Stimulated activated naive CD8-positive, alpha-beta T cell treated with anti-CD3 and anti-CD28 coated beads, Interleukin-15, Interleukin-2, amounts not matched to agents 100 U/mL and 50 U/mL, for 24 hours (primary cell): ENCODE measurements around the gene DENND4C.

ENCODE experiments used
- ATAC-seq: fragments of 150-1000 bp; cut with Tn5 transposase; one replicate; pipeline ENCODE4 v1.10.0; 2021
- DNase-seq: peaks from one replicate; pipeline ENCODE4 v3.0.0; 2021

The DENND4C gene

DNA sequence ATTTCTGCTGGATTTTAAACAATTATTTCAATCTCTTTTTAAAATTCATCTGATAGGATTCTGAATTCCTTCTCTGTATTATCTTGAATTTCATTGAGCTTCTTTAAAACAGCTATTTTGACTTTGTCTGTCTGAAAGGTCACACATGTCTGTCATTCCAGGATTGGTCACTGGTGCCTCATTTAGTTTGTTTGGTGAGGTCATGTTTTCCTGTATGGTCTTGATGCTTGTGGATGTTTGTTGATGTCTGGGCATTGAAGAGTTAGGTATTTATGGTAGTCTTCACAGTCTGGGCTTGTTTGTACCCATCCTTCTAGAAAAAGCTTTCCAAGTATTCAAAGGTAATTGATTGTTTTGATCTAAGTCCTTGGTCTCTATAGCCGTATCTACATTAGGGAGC lies 39.1 kb downstream of the DENND4C start:
- ATAC-seq (no peak), DNase-seq (no peak)

DNA sequence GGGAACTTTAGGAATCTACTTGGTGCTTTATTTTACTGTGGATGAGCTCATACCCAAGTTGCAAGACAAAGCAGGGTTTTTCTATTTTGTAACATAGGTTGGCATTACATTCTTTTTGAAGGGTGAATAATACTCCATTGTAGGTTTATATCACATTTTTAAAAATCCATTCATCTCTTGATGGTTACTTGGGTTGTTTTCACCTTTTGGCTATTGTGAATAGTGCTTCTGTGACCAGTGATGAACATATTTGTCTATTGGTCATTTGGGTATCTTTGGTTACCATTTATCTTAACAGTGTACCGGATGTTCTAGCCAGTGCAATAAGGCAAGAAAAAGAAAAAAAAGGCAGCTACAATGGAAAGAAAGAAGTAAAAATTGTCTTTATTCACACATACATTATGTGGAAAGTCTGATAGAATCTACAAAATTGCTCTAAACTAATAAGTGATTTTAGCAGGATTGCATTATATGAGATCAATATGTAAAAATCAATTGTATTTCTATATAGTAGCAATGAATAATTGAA lies 40.0 kb downstream of the DENND4C start:
- ATAC-seq (no peak), DNase-seq (no peak)

DNA sequence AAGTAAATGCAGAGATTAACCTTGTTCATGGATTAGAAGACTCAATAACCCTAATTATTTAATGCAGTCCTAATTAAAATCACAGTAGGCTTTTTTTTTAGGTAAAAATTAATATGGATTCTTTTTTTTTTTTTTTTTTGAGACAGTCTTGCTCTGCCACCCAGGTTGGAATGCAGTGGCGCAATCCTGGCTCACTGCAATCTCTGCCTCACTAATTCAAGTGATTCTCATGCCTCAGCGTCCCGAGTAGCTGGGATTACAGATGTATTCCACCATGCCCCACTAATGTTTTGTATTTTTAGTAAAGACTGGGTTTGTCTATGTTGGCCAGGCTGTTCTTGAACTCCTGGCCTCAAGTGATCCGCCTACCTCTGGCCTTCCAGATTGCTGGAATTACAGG lies 40.6 kb downstream of the DENND4C start:
- no peak for DNase-seq
- ATAC-seq, result no peak

GRCh38 chr9:19281801-19282200 lies 51.3 kb downstream of the DENND4C start:
- ATAC-seq, result no peak
- no peak for DNase-seq

DNA sequence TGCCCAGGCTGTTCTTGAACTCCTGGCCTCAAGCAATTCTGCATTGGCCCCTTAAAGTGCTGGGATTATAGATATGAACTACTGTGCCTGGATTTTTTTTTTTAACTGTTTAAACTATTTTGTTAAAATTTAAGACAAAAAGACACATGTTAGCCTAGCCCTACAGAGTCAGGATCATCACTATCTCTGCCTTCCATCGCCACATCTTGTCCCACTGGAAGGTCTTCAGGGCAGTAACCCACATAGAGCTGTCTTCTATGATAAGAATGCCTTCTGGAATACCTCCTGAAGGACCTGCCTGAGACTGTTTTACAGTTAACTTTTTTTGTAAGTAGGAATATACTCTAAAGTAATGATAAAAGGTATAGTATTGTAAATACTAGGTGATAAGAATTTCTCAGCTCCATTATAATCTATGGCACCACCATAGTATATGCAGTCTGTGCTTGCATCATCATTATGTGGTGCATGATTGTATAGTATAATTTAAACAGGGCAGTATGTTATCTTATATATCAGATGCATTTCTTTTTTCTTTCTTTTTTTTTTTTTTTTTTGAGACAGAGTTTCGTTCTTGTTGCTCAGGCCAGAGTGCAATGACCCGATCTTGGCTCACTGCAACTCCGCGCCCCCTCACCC lies 52.7 kb downstream of the DENND4C start:
- DNase-seq (no peak), ATAC-seq (no peak)

DNA sequence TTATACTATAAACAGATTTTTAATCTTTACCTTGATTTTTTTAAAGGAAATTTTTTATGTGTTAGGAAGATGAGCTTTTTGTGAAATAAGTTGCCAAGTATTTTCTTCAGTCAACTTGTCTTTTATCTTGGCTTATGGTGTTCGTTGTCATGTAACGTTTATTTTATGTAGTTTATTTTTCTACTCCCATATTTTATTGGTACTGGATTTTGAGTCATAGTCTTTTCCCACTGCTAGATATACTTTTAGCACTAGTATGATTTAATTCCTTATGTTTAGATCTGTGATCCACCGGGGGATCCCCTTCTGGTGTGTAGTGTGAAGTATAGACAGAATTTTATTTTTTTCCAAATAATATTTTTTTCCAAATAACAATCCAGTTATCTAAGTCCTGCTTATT lies 54.2 kb downstream of the DENND4C start:
- DNase-seq (no peak), ATAC-seq (no peak)

- DNase-seq (no peak), ATAC-seq (no peak)
Measured at GRCh38 chr9:19286634-19287188, 56.2 kb downstream of the DENND4C start.

DNA sequence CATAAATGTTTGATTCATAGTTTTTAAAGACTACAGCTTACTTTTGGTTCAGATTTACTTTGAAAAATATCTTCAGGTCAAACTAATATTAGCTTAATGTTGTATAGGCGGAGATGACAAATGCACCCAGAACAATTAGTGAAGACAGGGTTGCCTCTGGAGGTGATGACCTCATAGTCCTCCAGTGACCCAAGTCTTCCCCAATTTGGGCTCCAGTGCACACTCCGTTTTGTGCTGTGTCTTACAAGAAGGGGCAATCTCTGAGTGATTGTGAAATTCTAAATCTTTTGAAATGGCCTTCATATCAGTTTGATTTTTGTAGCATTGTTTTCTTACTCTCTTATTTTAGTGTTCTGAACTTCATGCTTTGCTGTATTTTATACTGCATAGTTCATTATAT lies 57.6 kb downstream of the DENND4C start:
- DNase-seq (no peak), ATAC-seq (no peak)

- ATAC-seq, result no peak
Measured at GRCh38 chr9:19290103-19290502, 59.6 kb downstream of the DENND4C start.

GRCh38 chr9:19294219-19294618 lies 63.7 kb downstream of the DENND4C start:
- no peak for DNase-seq
- ATAC-seq, result no peak

More at GRCh38 chr9:19290103-19290502, 59.6 kb downstream of the DENND4C start:
- no peak for DNase-seq

DNA sequence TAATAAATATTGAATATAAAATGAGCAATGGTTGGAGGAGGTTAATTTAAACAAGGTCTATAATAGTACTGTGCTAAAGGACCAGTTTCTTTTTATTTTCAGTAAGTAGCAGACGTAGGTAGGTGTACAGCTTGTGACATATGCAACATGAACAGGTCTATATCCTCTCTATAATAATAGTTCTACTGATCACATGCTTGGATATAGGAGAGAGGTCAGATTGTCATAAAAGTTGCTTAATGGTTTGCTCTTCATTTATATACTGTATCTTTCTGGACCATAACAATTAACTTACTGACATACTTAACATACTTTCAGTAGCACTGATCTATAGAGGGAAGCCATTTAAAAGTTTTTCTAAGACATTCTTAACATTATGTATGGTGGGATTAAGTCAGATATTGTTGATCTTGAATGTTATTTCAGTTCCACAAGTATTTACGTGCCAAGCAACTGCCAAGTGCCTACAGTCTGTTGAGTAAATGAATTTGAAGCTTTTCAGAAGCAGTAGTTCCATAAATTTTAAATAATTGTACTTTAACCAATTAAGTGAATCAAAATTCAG lies 68.0 kb downstream of the DENND4C start:
- DNase-seq, result no peak
- ATAC-seq, result no peak

- no peak for ATAC-seq
- no peak for DNase-seq
Measured at GRCh38 chr9:19303216-19303615, 72.7 kb downstream of the DENND4C start.

DNA sequence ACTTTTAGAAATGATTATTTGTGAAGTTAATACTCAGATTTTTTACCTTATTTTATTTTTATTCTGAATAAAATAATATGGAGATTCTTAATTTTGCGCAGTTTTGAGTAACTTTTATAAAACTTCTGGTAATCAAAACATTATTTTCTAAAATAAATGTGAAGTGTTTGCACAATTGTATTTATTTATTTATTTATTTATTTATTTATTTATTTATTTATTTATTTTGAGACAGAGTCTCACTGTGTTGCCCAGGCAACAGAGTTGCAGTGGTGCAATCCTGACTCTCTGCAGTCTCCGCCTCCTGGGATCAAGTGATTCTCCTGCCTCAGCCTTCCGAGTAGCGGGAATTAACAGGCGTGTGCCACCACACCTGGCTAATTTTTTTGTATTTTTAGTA lies 76.1 kb downstream of the DENND4C start:
- no peak for ATAC-seq
- no peak for DNase-seq

GRCh38 chr9:19310246-19310645 lies 79.8 kb downstream of the DENND4C start:
- ATAC-seq, result no peak
- no peak for DNase-seq

GRCh38 chr9:19313573-19313972 lies 83.1 kb downstream of the DENND4C start:
- DNase-seq (no peak), ATAC-seq (no peak)

DNA sequence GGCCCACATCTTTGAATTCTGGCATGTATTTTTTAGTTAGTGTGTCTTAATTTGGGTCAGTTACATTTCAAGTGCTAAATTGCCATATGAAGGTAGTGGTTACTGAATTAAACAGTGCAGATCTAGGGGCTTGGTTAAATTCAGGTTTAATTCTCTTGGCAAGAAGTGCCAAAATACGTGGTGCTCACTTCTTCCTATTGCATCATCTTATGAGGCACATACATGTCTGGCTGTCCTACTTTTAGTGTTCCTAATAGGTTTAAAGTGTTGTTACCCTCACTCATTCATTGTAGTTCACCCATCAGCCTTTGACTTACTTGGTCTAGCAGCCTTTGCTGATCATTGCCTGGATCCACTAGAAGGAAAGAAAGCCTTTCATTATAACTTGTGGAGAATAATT lies 90.0 kb downstream of the DENND4C start:
- no peak for ATAC-seq
- no peak for DNase-seq

GRCh38 chr9:19331877-19332276 lies 101.4 kb downstream of the DENND4C start:
- DNase-seq (no peak), ATAC-seq (no peak)

GRCh38 chr9:19336166-19336565 lies 105.7 kb downstream of the DENND4C start:
- no peak for DNase-seq
- ATAC-seq, result no peak

GRCh38 chr9:19342947-19343346 lies 112.5 kb downstream of the DENND4C start:
- ATAC-seq, result no peak
- no peak for DNase-seq

- ATAC-seq, result no peak
- no peak for DNase-seq
Measured at GRCh38 chr9:19358701-19359100, 128.2 kb downstream of the DENND4C start.

- DNase-seq (no peak), ATAC-seq (no peak)
Measured at GRCh38 chr9:19369107-19369506, 138.6 kb downstream of the DENND4C start.

DNA sequence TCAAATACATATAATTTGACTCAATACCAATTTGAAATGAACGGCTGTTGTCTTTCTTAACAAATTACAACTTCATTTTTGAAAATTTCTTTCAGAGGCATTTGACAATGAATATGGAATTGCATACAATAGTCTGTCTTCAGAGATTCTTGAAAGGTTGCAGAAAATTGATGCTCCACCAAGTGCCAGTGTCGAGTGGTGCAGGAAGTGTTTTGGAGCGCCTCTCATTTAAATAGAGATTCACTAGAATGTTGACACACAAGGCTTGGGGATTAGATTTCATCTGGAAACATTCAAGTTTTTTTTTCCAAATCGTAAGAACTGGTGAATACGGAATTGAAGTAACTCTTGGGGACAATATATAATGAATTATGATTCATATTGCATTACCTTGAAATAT lies 141.4 kb downstream of the DENND4C start:
- ATAC-seq (no peak), DNase-seq (no peak)

- ATAC-seq (peak; percentile 13), DNase-seq (no peak)
Measured at GRCh38 chr9:19372567-19372966, 142.1 kb downstream of the DENND4C start.

- DNase-seq (no peak), ATAC-seq (no peak)
Measured at GRCh38 chr9:19373527-19373926, 143.0 kb downstream of the DENND4C start.
